Medulla oblongata (tissue), 1 donor: ENCODE measurements around the gene STXBP3.
A peak's percentile ranks its signal among the peaks of the same experiment; 100 is the strongest.
"Not testable (repeated sequence)": the region's sequence is repeated elsewhere in the genome, so short reads cannot be mapped to it uniquely, and the experiment has no call there.

Experiments
- DNase-seq: peaks from one replicate; pipeline ENCODE4 v3.0.0-alpha.2; 2015; ENCODE audit errors: extremely low spot score

Gene STXBP3, protein sequence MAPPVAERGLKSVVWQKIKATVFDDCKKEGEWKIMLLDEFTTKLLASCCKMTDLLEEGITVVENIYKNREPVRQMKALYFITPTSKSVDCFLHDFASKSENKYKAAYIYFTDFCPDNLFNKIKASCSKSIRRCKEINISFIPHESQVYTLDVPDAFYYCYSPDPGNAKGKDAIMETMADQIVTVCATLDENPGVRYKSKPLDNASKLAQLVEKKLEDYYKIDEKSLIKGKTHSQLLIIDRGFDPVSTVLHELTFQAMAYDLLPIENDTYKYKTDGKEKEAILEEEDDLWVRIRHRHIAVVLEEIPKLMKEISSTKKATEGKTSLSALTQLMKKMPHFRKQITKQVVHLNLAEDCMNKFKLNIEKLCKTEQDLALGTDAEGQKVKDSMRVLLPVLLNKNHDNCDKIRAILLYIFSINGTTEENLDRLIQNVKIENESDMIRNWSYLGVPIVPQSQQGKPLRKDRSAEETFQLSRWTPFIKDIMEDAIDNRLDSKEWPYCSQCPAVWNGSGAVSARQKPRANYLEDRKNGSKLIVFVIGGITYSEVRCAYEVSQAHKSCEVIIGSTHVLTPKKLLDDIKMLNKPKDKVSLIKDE

DNA sequence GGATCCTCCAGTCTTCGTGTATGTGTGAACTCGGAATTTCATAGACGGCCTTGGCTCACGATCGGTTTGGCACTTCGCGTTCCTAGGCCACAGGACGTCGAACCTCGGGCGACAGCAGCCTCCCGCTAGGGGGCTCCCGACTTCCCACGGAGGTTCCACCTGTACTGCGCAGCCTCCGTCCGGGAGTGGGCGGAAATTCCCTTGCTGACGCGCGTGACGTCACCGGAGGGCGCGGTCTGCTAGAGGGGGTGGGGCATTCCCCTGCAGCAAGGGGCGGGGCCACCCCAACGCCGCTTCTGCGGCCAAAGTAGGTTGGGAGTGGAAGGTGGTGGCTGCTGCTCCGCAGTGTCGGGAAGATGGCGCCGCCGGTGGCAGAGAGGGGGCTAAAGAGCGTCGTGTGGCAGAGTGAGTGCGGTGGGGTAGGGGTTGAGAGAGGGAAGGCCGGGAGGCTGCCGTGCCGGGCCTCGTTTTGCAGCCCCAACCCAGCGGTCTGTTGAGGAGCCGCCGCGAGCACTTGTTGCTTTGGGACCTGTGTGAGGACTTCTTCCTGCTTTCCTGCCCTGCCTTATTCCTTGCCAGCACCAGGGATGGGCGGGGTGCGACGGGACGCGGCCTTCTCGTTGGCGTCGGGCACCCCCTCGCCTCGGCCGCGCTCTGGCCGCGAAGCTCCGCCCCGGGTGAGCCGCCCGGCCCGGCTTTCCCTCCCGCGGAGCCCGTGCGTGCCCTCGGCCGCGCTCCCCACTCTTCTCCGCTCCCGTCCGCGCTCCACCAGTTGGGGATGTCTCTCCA, at the start of gene STXBP3:
STXBP3 (plus strand) TSS at position 293 of the 789 bp plus-strand sequence; CDS start at position 357, 64 bp downstream.
- DNase-seq = peak; percentile 99

DNA sequence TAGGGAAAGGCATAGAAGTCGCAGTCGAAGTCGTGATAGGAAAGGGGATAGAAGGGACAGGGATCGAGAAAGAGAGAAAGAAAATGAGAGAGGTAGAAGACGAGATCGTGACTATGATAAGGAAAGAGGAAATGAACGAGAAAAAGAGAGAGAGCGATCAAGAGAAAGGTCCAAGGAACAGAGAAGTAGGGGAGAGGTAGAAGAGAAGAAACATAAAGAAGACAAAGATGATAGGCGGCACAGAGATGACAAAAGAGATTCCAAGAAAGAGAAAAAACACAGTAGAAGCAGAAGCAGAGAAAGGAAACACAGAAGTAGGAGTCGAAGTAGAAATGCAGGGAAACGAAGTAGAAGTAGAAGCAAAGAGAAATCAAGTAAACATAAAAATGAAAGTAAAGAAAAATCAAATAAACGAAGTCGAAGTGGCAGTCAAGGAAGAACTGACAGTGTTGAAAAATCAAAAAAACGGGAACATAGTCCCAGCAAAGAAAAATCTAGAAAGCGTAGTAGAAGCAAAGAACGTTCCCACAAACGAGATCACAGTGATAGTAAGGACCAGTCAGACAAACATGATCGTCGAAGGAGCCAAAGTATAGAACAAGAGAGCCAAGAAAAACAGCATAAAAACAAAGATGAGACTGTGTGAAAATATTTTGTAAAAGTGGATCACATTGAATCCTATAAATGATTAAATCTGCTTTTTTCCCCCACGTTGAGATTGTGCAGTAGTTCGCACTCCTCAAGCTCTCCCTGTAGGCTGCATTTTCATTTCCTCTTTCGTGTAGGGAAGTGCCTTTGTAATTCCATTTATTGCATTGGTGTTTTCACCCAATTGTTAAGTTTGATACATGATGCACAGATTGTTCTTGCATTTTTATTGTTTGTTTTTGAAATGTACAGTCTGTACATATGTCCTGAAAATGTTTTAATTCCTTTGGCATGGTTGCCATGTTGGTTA, 46.8 kb upstream of the STXBP3 start:
- DNase-seq = no peak

DNA sequence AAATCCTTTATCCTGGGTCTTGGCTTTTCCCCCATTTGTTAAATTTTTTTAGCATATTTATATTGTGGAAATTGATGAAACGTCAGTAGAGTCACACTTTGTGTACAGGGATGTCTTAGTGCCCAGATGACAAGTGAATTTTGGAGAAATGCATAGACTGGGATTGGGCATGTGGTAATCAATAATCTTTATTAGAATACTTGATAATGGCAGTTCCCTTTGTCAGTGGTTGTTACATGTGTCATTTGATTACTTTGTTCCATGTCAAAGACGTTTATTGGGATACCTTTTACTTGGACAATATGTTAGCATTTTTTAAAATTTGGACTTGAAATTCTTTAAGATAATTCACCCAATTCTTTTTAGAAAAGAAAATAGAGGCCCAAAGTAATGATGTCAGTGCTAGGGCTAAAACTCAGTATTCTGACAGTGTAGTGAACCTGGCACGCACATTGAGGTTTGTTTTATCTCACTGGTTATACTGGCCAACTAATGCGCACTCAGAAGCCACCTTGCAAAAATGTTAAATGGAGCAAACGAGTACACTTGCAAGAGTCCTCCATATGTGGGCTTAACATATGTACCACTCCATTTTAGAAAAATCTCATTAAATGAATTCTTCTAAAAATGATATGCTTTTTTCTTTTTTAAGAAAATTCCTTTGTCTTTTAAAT, 45.2 kb upstream of the STXBP3 start:
- DNase-seq = no peak

GRCh38 chr1:108702109-108702508, 44.4 kb upstream of the STXBP3 start:
- not testable (repeated sequence) for DNase-seq

GRCh38 chr1:108703939-108704338, 42.5 kb upstream of the STXBP3 start:
- no peak for DNase-seq

- no peak for DNase-seq
Observed at GRCh38 chr1:108704496-108704895, 42.0 kb upstream of the STXBP3 start.

- DNase-seq = no peak
Observed at GRCh38 chr1:108706643-108707042, 39.8 kb upstream of the STXBP3 start.

DNA sequence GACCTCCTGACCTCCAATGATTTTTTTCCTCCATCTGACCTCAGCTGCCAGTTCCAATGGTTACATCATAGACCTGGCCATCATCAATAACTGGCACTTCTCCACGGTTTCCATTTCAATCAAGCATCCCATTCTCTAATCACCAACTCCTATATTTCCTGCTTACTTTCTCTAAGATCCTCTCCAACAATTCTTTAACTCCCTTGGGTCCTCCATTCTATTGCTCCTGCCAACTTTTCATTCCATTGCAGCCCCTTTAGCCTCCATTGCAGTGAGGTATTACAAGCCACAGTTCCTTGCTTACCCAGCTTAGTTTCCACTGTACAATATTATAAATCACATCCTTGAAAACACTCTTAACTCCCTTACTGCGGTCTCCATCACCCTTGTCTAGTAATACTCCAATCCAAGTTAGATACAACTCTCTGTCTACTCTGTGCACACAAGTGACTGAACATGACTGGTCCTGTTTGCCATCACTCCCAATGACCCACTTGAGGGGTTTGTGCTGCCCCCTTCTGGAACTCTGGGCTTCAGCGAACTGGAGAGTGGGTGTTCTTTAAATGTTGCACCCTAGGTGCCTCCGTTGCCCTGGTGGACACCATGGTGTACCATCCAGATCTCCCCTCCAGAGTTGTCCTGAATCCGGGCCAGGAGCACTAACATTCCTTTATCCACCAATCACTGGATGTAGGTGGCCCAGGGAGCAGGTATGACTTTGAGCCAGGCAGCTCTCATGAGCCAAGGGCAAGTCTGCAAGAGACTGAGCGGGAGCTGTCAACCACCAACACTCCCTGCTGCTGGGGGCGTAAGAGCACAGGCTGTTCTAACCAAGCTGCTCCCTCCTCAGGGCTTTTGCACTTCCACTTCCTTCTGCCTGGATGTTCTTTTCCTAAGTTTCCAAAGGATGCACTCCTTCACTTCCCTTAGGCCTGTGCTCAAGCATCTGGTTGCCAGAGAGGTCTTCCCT, 37.5 kb upstream of the STXBP3 start:
- no peak for DNase-seq

DNA sequence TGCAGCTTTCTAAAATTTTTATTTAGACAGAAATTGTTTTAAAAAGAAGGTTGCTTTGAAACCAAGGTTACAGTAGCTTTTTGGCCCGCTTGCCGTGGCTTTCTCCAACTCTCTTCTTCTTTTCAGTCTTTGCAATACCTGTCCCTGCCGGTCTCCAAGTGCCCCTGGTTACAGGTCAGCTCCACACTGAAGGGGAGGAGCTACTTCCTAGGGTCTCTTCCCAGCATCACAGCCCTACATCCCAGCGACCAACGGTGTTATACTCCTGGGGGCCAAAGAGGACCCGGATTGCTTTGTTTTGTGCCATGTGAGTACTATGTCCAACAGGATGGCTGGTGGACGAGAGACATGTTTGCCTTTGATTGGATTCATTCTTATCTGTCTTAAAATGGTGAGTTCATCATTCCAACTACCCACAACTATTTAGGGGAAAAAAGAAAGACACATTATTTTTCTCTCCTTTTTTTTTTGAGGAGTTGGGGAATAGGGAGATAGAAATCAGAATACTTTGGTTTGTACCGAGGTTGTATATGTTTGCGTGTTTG, 33.8 kb upstream of the STXBP3 start, which contains the start of gene FNDC7:
FNDC7 (plus strand) TSS at position 303 of the 545 bp plus-strand sequence; CDS start at position 329, 26 bp downstream.
- no peak for DNase-seq

DNA sequence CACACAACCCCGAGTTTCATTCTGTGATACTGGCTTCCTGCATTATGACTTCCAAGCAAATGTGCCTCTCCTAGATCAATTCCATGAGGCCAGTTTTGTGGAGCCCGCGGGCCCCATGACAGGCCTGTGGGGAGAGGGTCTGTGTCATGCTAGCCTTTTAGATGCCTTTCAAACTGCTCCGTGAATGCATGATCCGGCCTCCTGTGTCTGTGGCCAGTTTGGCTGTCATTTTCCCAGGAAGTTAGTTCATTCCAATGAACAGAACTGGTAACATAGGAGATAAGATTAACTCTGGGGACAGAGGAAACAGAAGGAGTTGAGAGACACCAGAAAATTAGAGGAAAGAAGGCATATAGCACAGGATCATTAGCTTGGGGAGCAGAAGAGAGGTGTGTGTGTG, 30.5 kb upstream of the STXBP3 start:
- DNase-seq = no peak

DNA sequence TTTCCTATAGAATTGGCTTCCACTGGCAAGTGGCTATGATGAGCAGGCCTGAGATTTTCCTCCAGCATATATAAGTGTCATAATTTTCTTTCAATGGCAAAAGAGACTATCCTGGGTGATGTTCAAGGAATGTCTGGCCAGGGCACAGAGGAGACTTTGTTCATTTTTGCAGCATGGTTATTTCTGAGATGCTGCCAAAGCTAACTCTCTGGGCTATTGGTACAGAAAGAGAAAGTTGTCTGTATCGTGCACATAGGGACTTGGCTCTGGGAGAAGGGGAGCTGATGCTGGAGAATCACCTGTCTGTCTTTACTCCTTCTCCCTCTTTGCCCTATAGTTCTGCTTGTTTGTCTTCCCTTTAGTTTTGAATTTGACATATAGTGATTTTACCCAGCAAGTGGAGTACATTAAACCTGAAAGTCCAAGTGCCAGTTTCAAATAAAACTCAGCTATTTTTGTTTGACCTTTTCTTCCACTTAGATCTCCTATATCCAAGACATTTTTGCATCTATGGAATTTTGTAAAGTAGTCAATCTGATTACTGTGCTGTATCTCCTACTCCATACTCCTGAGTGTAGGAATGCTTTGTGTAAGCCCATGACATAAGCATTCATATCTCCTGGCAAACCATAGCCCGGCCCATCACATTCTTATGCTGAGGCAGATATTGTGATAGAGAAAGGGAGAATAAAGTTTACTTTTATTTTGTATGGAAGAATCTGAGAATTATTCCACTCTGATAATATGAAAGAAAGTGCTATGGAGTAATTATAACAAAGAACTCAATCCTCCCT, 29.8 kb upstream of the STXBP3 start:
- peak; percentile 64 for DNase-seq

- DNase-seq = peak; percentile 67
Observed at GRCh38 chr1:108717774-108718316, 28.6 kb upstream of the STXBP3 start.

- DNase-seq = no peak
Observed at GRCh38 chr1:108718927-108719655, 27.4 kb upstream of the STXBP3 start.

GRCh38 chr1:108719656-108720435, 26.6 kb upstream of the STXBP3 start:
- DNase-seq = no peak

GRCh38 chr1:108722292-108722691, 24.2 kb upstream of the STXBP3 start:
- DNase-seq = peak; percentile 60

DNA sequence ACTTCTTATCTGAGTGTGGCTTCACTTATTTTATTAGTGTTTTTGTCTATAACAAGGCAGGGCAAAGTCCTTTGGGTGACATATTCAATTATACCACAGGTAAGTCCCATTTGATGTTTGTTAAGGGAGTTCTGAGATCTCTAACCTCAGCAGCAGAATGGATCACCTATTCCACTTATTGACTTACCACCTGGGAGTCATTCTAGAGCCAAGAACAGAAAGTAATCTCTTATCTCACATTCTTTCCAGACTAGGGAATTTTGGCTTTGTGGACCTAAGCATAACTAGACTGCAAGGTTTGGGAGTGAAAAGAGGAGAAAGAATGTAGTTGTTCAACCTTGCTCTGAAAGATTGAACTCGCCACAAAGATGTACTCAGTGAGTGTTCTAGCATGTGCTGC, 20.6 kb upstream of the STXBP3 start:
- no peak for DNase-seq
